OCI-LY7 (cell line): ENCODE results near the gene TNIK.

Source experiments
- EZH2phosphoT487 ChIP-seq: fragments of 200-600 bp; sonication (generic); IDR thresholded peaks from 2 replicates; pipeline ENCODE4 v1.6.1; 2018; ENCODE audit warnings: low read depth, borderline replicate concordance, mild to moderate bottlenecking, mixed run types, antibody characterized with exemption, low read length, moderate library complexity, mixed read lengths
- TF ChIP-seq, protein P1 (sequence below): fragments of 200-600 bp; sonication (generic); conservative IDR thresholded peaks from 2 replicates; pipeline ENCODE4 v1.5.1; 2014; ENCODE audit warnings: mild to moderate bottlenecking, antibody characterized with exemption, low read length, moderate library complexity, mixed read lengths

DNA sequence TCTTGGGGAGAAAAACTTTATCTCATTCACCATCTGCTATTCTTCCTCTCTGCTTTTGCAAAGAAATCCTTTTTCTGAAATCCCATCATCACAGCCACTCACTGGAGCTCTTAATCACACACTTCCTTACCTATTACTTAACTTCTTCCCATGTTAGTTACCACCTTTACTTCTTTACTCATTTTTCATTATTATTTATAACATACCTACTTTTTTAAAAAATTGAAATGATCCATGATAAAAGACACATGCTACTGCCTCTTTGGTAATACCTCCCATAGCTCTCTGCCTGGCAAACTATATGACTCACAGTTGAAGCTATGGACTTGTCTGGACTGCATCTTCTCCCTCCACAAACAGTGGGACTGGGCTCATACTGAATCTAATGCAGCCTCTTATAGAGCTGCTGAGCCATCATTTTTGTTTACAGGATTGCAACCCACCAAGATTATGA is 150.3 kb downstream of the TNIK start:
- TF ChIP-seq, protein P1, sequence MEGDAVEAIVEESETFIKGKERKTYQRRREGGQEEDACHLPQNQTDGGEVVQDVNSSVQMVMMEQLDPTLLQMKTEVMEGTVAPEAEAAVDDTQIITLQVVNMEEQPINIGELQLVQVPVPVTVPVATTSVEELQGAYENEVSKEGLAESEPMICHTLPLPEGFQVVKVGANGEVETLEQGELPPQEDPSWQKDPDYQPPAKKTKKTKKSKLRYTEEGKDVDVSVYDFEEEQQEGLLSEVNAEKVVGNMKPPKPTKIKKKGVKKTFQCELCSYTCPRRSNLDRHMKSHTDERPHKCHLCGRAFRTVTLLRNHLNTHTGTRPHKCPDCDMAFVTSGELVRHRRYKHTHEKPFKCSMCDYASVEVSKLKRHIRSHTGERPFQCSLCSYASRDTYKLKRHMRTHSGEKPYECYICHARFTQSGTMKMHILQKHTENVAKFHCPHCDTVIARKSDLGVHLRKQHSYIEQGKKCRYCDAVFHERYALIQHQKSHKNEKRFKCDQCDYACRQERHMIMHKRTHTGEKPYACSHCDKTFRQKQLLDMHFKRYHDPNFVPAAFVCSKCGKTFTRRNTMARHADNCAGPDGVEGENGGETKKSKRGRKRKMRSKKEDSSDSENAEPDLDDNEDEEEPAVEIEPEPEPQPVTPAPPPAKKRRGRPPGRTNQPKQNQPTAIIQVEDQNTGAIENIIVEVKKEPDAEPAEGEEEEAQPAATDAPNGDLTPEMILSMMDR, result no peak
- no peak for TF ChIP-seq EZH2phosphoT487
